ENCODE data around the gene CHCHD6.

DNA sequence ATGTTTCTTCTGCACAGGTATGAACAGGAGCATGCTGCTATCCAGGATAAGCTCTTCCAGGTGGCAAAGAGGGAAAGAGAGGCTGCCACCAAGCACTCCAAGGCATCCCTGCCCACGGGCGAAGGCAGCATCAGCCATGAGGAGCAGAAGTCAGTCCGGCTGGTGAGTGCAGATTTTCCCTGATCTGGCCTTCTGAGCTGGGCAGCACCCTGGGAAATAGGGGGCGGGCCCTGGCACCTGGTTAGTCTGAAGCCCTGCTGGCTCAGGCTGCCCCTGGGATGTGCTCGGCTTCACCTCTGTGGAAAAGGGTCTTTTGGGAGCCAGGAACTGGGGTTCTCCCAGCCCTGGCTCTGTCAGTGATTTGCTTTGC, 29.0 kb downstream of the CHCHD6 start:
- TF ChIP-seq POLR2A (IDR thresholded peaks at IDR 0.05): no peak
- TF ChIP-seq, protein P1, sequence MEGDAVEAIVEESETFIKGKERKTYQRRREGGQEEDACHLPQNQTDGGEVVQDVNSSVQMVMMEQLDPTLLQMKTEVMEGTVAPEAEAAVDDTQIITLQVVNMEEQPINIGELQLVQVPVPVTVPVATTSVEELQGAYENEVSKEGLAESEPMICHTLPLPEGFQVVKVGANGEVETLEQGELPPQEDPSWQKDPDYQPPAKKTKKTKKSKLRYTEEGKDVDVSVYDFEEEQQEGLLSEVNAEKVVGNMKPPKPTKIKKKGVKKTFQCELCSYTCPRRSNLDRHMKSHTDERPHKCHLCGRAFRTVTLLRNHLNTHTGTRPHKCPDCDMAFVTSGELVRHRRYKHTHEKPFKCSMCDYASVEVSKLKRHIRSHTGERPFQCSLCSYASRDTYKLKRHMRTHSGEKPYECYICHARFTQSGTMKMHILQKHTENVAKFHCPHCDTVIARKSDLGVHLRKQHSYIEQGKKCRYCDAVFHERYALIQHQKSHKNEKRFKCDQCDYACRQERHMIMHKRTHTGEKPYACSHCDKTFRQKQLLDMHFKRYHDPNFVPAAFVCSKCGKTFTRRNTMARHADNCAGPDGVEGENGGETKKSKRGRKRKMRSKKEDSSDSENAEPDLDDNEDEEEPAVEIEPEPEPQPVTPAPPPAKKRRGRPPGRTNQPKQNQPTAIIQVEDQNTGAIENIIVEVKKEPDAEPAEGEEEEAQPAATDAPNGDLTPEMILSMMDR (IDR thresholded peaks at IDR 0.05): no peak

All from right lobe of liver (tissue), 4 donors.